ENCODE results near the gene LRRC37A3.
"Not testable (repeated sequence)": the region's sequence is repeated elsewhere in the genome, so short reads cannot be mapped to it uniquely, and the experiment has no call there.

DNA sequence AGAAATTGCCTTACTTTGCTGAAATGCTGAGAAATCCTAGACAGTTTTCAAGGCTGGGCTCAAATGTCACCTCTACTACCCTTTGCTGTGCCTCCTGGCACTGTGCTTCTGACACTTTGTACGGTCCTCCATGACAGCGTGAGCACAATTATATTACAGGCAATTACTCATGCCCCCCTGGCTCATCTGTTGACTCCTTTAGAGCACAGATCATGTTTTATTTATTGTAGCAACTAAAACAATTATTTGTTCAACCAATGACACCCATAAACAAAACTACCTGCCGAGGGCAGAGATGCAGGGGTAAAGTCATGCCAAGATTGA lies 9.1 kb downstream of the LRRC37A3 start:
- TF ChIP-seq SP1 (IDR thresholded peaks at IDR 0.05); FOXM1 (IDR thresholded peaks at IDR 0.05; ENCODE audit: borderline replicate concordance); BHLHE40 (IDR thresholded peaks at IDR 0.05; ENCODE audit: borderline replicate concordance); ELF4 (IDR thresholded peaks at IDR 0.05): not testable (repeated sequence)

Measured in HEK293T (cell line).